Measurements from ENCODE around the gene MUSK. TPM values are rescaled to one million over a fixed set of nuclear protein-coding genes. Genes with fewer than 3 reads are reported as not detected.

The MUSK gene
- total and polyA plus RNA-seq, 2 of the 8 experiments (the other 6 are each of a cell fraction or from before 2014, with no cell fraction given): not detected

- TF ChIP-seq POLR2AphosphoS5 (IDR thresholded peaks at IDR 0.05; ENCODE audit: low read depth, low read length): no peak
- TF ChIP-seq SAP30 (IDR thresholded peaks at IDR 0.05; ENCODE audit: insufficient read depth, insufficient replicate concordance, low read length): no peak
These were observed 182.0 kb downstream of the MUSK start (continued) for GRCh38 chr9:110850401-110851135.

Small RNA genes within 50 kb of the gene (small RNA-seq; reads per million reads assigned to genes)
- gene AL513328.1 (ENCODE audit: insufficient read depth): not detected

Other genes with a start within 250 kb of the MUSK start
- gene SVEP1, start 89.0 kb upstream of the MUSK start, total RNA-seq (2021; fragmentation: NEBNext Ultra II Directional; extraction: Animal tissue kit (Norgen Biotek cat#: 25700)): 0.36 and 0.37 TPM in 2 replicates
- gene SVEP1, start 89.0 kb upstream of the MUSK start, polyA plus RNA-seq (2011; rRNA removed): 0.11 and 0.19 TPM in 2 replicates